HG03378 (cell line): Measurements from ENCODE around the gene IL3.

ENCODE experiments used
- ATAC-seq: cut with Tn5 transposase; IDR thresholded peaks from one replicate; pipeline ENCODE4 v1.9.1; 2021; ENCODE audit warnings: mild to moderate bottlenecking, moderate library complexity; ENCODE audit not compliant: unreplicated experiment

IL3 gene

GRCh38 chr5:132110930-132111329 is 50.5 kb downstream of the IL3 start:
- ATAC-seq = no peak

GRCh38 chr5:132112111-132112510 is 51.7 kb downstream of the IL3 start:
- no peak for ATAC-seq
